Trophoblast cell (in vitro differentiated cells and primary cell): ENCODE results near the gene ATP9B.

Experiments used
- DNase-seq, 2 donors: peaks; one replicate each; pipeline ENCODE4 v3.0.0-alpha.2; 2016
- H2AFZ ChIP-seq: 2 replicates; pipeline ENCODE4 v1.6.1; 2013; ENCODE audit warnings: low read length, moderate library complexity, mild to moderate bottlenecking; ENCODE audit not compliant: insufficient read depth, poor library complexity
- H2AK5ac ChIP-seq: 2 replicates; pipeline ENCODE4 v1.6.1; 2013; ENCODE audit warnings: mild to moderate bottlenecking, low read length
- H2BK120ac ChIP-seq: 2 replicates; pipeline ENCODE4 v1.6.1; 2013; ENCODE audit warnings: low read length, mild to moderate bottlenecking, moderate library complexity; ENCODE audit not compliant: insufficient read depth, poor library complexity
- H2BK12ac ChIP-seq: 2 replicates; pipeline ENCODE4 v1.6.1; 2013; ENCODE audit warnings: mild to moderate bottlenecking, low read length, moderate library complexity
- H2BK5ac ChIP-seq: 2 replicates; pipeline ENCODE4 v1.6.1; 2013; ENCODE audit warnings: low read length, low read depth, moderate library complexity, mild to moderate bottlenecking; ENCODE audit not compliant: poor library complexity
- H3K14ac ChIP-seq: 2 replicates; pipeline ENCODE4 v1.6.1; 2013; ENCODE audit warnings: mild to moderate bottlenecking, low read length
- H3K18ac ChIP-seq: 2 replicates; pipeline ENCODE4 v1.6.1; 2013; ENCODE audit warnings: mild to moderate bottlenecking, low read length
- H3K23ac ChIP-seq: 2 replicates; pipeline ENCODE4 v1.6.1; 2013; ENCODE audit warnings: low read length
- H3K27ac ChIP-seq: 2 replicates; pipeline ENCODE4 v1.5.1; 2013; ENCODE audit warnings: low read depth, mild to moderate bottlenecking, inconsistent platforms, low read length, moderate library complexity
- H3K27me3 ChIP-seq: 2 replicates; pipeline ENCODE4 v1.6.1; 2013; ENCODE audit warnings: inconsistent platforms, mild to moderate bottlenecking, low read length, moderate library complexity; ENCODE audit not compliant: insufficient read depth
- H3K36me3 ChIP-seq, 2 experiments: 1 replicate in 1 of 2; 2 replicates in 1 of 2; pipeline ENCODE4 v1.6.1; 2013; ENCODE audit warnings: low read length in 2 of 2, mild to moderate bottlenecking in 2 of 2, moderate library complexity in 1 of 2; ENCODE audit not compliant: insufficient read depth in 2 of 2, control insufficient read depth in 1 of 2
- H3K4ac ChIP-seq: 2 replicates; pipeline ENCODE4 v1.6.1; 2013; ENCODE audit warnings: low read depth, mild to moderate bottlenecking, low read length, moderate library complexity
- H3K4me1 ChIP-seq, 2 experiments: 1 replicate in 1 of 2; 2 replicates in 1 of 2; pipeline ENCODE4 v1.6.1; 2013; ENCODE audit warnings: low read length in 2 of 2, mild to moderate bottlenecking in 2 of 2, moderate library complexity in 1 of 2; ENCODE audit not compliant: insufficient read depth in 2 of 2, control insufficient read depth in 1 of 2
- H3K4me2 ChIP-seq: 2 replicates; pipeline ENCODE4 v1.6.1; 2013; ENCODE audit warnings: inconsistent platforms, mild to moderate bottlenecking, low read length, moderate library complexity
- H3K4me3 ChIP-seq: 2 replicates; pipeline ENCODE4 v1.5.1; 2013; ENCODE audit warnings: mild to moderate bottlenecking, low read depth, low read length, inconsistent platforms
- H3K79me1 ChIP-seq: one replicate; pipeline ENCODE4 v1.6.1; 2013; ENCODE audit warnings: low read length
- H3K79me2 ChIP-seq: 2 replicates; pipeline ENCODE4 v1.6.1; 2013; ENCODE audit warnings: low read length, mild to moderate bottlenecking; ENCODE audit not compliant: control insufficient read depth, insufficient read depth, poor library complexity
- H3K9ac ChIP-seq: 2 replicates; pipeline ENCODE4 v1.6.1; 2013; ENCODE audit warnings: mild to moderate bottlenecking, low read length
- H3K9me3 ChIP-seq: 2 replicates; pipeline ENCODE4 v1.6.1; 2013; ENCODE audit warnings: low read depth, mild to moderate bottlenecking, control low read depth, inconsistent platforms, low read length; ENCODE audit not compliant: insufficient read depth
- H4K12ac ChIP-seq: 2 replicates; pipeline ENCODE4 v1.6.1; 2013; ENCODE audit warnings: low read depth, mild to moderate bottlenecking, low read length, moderate library complexity
- H4K8ac ChIP-seq: 2 replicates; pipeline ENCODE4 v1.6.1; 2013; ENCODE audit warnings: low read depth, mild to moderate bottlenecking, low read length, moderate library complexity
- H4K91ac ChIP-seq: one replicate; pipeline ENCODE4 v1.6.1; 2013; ENCODE audit warnings: low read depth, mild to moderate bottlenecking, low read length, moderate library complexity
- WGBS: extraction: QIAGEN DNeasy Blood & Tissue Kit; methylation state at CpG from one replicate; pipeline ENCODE4 v1.1.7; 2013; ENCODE audit warnings: missing lambda C conversion rate; ENCODE audit not compliant: insufficient read length, insufficient coverage; ENCODE audit errors: extremely low coverage; 5-methylcytosine and 5-hydroxymethylcytosine counted together

ATP9B gene

GRCh38 chr18:79355433-79356335, 286.5 kb downstream of the ATP9B start:
- H3K4me2 ChIP-seq, result no peak overlapping the region
- H2AK5ac ChIP-seq, result no peak overlapping the region
- H3K18ac ChIP-seq, result no peak overlapping the region
- H3K27ac ChIP-seq, result no peak overlapping the region
- H3K4me1 ChIP-seq, result no peaks in the 10 kb centered on the region
- no peak overlapping the region for H2AFZ ChIP-seq
- H3K27me3 ChIP-seq, result no peaks in the 10 kb centered on the region
- H3K36me3 ChIP-seq, result peaks cover 3% of the 10 kb centered on the region in 2 experiments
- no peaks in the 10 kb centered on the region for H3K79me1 ChIP-seq
- no peak overlapping the region for H3K14ac ChIP-seq
- H3K4ac ChIP-seq, result no peak overlapping the region
- no peak overlapping the region for H4K12ac ChIP-seq
- no peak overlapping the region for H2BK120ac ChIP-seq
- no peak overlapping the region for H4K91ac ChIP-seq
- WGBS, result no CpG with 5 or more reads among the region's 26 CpGs
- no peak for DNase-seq
- no peak overlapping the region for H2BK12ac ChIP-seq
- H2BK5ac ChIP-seq, result no peak overlapping the region
- H3K23ac ChIP-seq, result no peak overlapping the region
- H4K8ac ChIP-seq, result no peak overlapping the region
- no peak overlapping the region for H3K4me3 ChIP-seq
- H3K9me3 ChIP-seq, result peaks cover 2% of the 10 kb centered on the region
- H3K9ac ChIP-seq, result no peak overlapping the region
- no peaks in the 10 kb centered on the region for H3K79me2 ChIP-seq

- DNase-seq, result peak in 1 of 2 donors; percentile 3
- Histone ChIP-seq H2BK120ac (no peak overlapping the region), H4K12ac (no peak overlapping the region), H4K91ac (no peak overlapping the region), H3K9ac (no peak overlapping the region), H3K9me3 (peaks cover 2% of the 10 kb centered on the region), H3K4me2 (no peak overlapping the region), H3K36me3 (peaks cover 5 to 7% of the 10 kb centered on the region in 2 experiments), H3K27ac (no peak overlapping the region), H4K8ac (no peak overlapping the region), H3K27me3 (no peaks in the 10 kb centered on the region), H2AK5ac (no peak overlapping the region), H3K4me3 (no peak overlapping the region), H3K79me1 (no peaks in the 10 kb centered on the region), H3K4ac (no peak overlapping the region), H3K18ac (no peak overlapping the region), H3K4me1 (no peaks in the 10 kb centered on the region), H2BK5ac (no peak overlapping the region), H3K79me2 (no peaks in the 10 kb centered on the region), H2AFZ (no peak overlapping the region), H3K23ac (no peak overlapping the region), H2BK12ac (no peak overlapping the region), H3K14ac (no peak overlapping the region)
- no CpG with 5 or more reads among the region's 5 CpGs for WGBS
These were observed 287.2 kb downstream of the ATP9B start for GRCh38 chr18:79356435-79356834.

- Histone ChIP-seq H2AFZ (no peak overlapping the region), H3K36me3 (peaks cover 9 to 14% of the 10 kb centered on the region in 2 experiments), H3K9me3 (peaks cover 5% of the 10 kb centered on the region), H3K9ac (no peak overlapping the region), H3K4me1 (no peaks in the 10 kb centered on the region), H2AK5ac (no peak overlapping the region), H4K12ac (no peak overlapping the region), H2BK120ac (no peak overlapping the region), H3K14ac (no peak overlapping the region), H3K4me2 (no peak overlapping the region), H2BK5ac (no peak overlapping the region), H3K4me3 (no peak overlapping the region), H3K79me1 (no peaks in the 10 kb centered on the region), H4K8ac (no peak overlapping the region), H4K91ac (no peak overlapping the region), H3K4ac (no peak overlapping the region), H3K27ac (no peak overlapping the region), H3K79me2 (no peaks in the 10 kb centered on the region), H3K27me3 (no peaks in the 10 kb centered on the region), H2BK12ac (no peak overlapping the region), H3K23ac (no peak overlapping the region), H3K18ac (no peak overlapping the region)
- no CpG with 5 or more reads among the region's 12 CpGs for WGBS
- DNase-seq, result no peak
These were observed 291.7 kb downstream of the ATP9B start for GRCh38 chr18:79360933-79361332.

GRCh38 chr18:79361766-79362522, 292.8 kb downstream of the ATP9B start:
- no peak overlapping the region for H3K4me3 ChIP-seq
- H3K4ac ChIP-seq, result no peak overlapping the region
- H3K27ac ChIP-seq, result no peak overlapping the region
- no peaks in the 10 kb centered on the region for H3K27me3 ChIP-seq
- H2BK120ac ChIP-seq, result no peak overlapping the region
- H3K14ac ChIP-seq, result no peak overlapping the region
- H2AFZ ChIP-seq, result no peak overlapping the region
- H3K9ac ChIP-seq, result no peak overlapping the region
- H3K9me3 ChIP-seq, result peaks cover 6% of the 10 kb centered on the region
- H3K79me2 ChIP-seq, result no peaks in the 10 kb centered on the region
- H2BK12ac ChIP-seq, result no peak overlapping the region
- no peak overlapping the region for H3K4me2 ChIP-seq
- peaks cover 9 to 14% of the 10 kb centered on the region in 2 experiments for H3K36me3 ChIP-seq
- H4K8ac ChIP-seq, result no peak overlapping the region
- no peaks in the 10 kb centered on the region for H3K79me1 ChIP-seq
- no peaks in the 10 kb centered on the region for H3K4me1 ChIP-seq
- no CpG with 5 or more reads among the region's 20 CpGs for WGBS
- H4K12ac ChIP-seq, result no peak overlapping the region
- DNase-seq, result no peak
- no peak overlapping the region for H3K18ac ChIP-seq
- H3K23ac ChIP-seq, result no peak overlapping the region
- no peak overlapping the region for H2AK5ac ChIP-seq
- H2BK5ac ChIP-seq, result no peak overlapping the region
- H4K91ac ChIP-seq, result no peak overlapping the region
